A549 (cell line): ENCODE data around the gene SLC24A3. TPM values are rescaled to one million over a fixed set of nuclear protein-coding genes. Genes with fewer than 3 reads are reported as not detected.

Experiments used
- ATAC-seq, 2 experiments: fragments of 200-7000 bp in 1 of 2; fragments of >200 bp in 1 of 2; cut with Nextera tagmentation in 1 of 2; cut with Tn5 transposase in 1 of 2; 3 replicates each; pipeline versions ENCODE4 v1.8.0 to v1.9.1; 2018 to 2020; ENCODE audit warnings: mild to moderate bottlenecking in 1 of 2, moderate library complexity in 1 of 2
- CTCF ChIA-PET: fragments of 300-600 bp; sonication (Branson Sonifier 250); formaldehyde crosslinking; extraction: SDS; loops from one replicate; lab custom pipeline; 2021; ENCODE audit warnings: antibody characterized with exemption, inconsistent platforms; lab: Yijun Ruan, JAX
- POLR2A ChIA-PET: fragments of 350-600 bp; formaldehyde crosslinking; extraction: SDS; loops from one replicate; lab custom pipeline; 2021; ENCODE audit warnings: antibody characterized with exemption, inconsistent platforms; lab: Yijun Ruan, JAX
- DNase-seq, 2 experiments: peaks; one replicate each; pipeline versions ENCODE4 v3.0.0 to v3.0.0-alpha.2; 2011 to 2016; ENCODE audit warnings: low read depth in 1 of 2, low spot score in 1 of 2
- FAIRE-seq: peaks from 2 replicates; lab custom pipeline; 2011; peaks lifted over from hg19 to GRCh38; lab: Jason Lieb, UNC
- H3K27ac ChIP-seq, 2 experiments: fragments of >200 bp; sonication (Bioruptor Twin); formaldehyde crosslinking; 3 replicates each; pipeline ENCODE4 v1.5.1; 2016 to 2017
- H3K4me1 ChIP-seq: fragments of >200 bp; sonication (Bioruptor Twin); formaldehyde crosslinking; 3 replicates; pipeline ENCODE4 v1.6.1; 2016
- H3K4me2 ChIP-seq: fragments of >200 bp; sonication (Bioruptor Twin); formaldehyde crosslinking; 3 replicates; pipeline ENCODE4 v1.6.1; 2016
- H3K4me3 ChIP-seq: fragments of >200 bp; sonication (Bioruptor Twin); formaldehyde crosslinking; 3 replicates; pipeline ENCODE4 v1.5.1; 2016
- H3K9me3 ChIP-seq: fragments of >200 bp; sonication (Bioruptor Twin); formaldehyde crosslinking; 3 replicates; pipeline ENCODE4 v1.6.1; 2016
- CBX8 ChIP-seq: fragments of 200-600 bp; sonication (generic); IDR thresholded peaks from 2 replicates; pipeline ENCODE4 v1.6.1; 2016
- EHF ChIP-seq: fragments of 250-450 bp; sonication (Bioruptor Pico); IDR thresholded peaks from 2 replicates; pipeline ENCODE4 v1.5.0; 2020; ENCODE audit warnings: mild to moderate bottlenecking
- ELK1 ChIP-seq: fragments of 150-350 bp; IDR thresholded peaks from 2 replicates; pipeline ENCODE4 v1.6.1; 2014; ENCODE audit warnings: low read depth, mild to moderate bottlenecking, low read length
- ESRRA ChIP-seq: fragments of 150-350 bp; IDR thresholded peaks from 2 replicates; pipeline ENCODE4 v1.6.1; 2014; ENCODE audit warnings: mild to moderate bottlenecking, low read length, borderline replicate concordance
- HDAC2 ChIP-seq: fragments of 200-600 bp; sonication (generic); IDR thresholded peaks from 2 replicates; pipeline ENCODE4 v1.6.1; 2016
- HES2 ChIP-seq: fragments of >200 bp; sonication (Bioruptor Twin); formaldehyde crosslinking; IDR thresholded peaks from 2 replicates; pipeline ENCODE4 v1.6.1; 2016
- HEYL ChIP-seq: fragments of 250-450 bp; sonication (Bioruptor Pico); IDR thresholded peaks from 2 replicates; pipeline ENCODE4 v1.8.0; 2021; ENCODE audit warnings: mild to moderate bottlenecking, moderate library complexity
- MYC ChIP-seq: IDR thresholded peaks from 2 replicates; pipeline ENCODE4 v1.6.1; 2012; ENCODE audit warnings: mild to moderate bottlenecking, inconsistent platforms, low read length, improper control_type of control experiment, borderline replicate concordance
- NR3C1 ChIP-seq: fragments of >200 bp; sonication (Bioruptor Twin); formaldehyde crosslinking; IDR thresholded peaks from 3 replicates; pipeline ENCODE4 v1.6.1; 2017
- POLR2A ChIP-seq: IDR thresholded peaks from 2 replicates; pipeline ENCODE4 v1.6.1; 2012; ENCODE audit warnings: mild to moderate bottlenecking, low read length
- REST ChIP-seq: fragments of 200-600 bp; sonication (generic); IDR thresholded peaks from 2 replicates; pipeline ENCODE4 v1.6.1; 2016; ENCODE audit warnings: antibody characterized with exemption, mild to moderate bottlenecking, moderate library complexity
- SREBF2 ChIP-seq: fragments of 450-650 bp; IDR thresholded peaks from 2 replicates; pipeline ENCODE4 v1.6.1; 2014; ENCODE audit warnings: mild to moderate bottlenecking, moderate library complexity
- WGBS: methylation state at CpG from one replicate; pipeline ENCODE4 v1.1.6; 2017; ENCODE audit errors: missing lambda C conversion rate; 5-methylcytosine and 5-hydroxymethylcytosine counted together
- polyA plus RNA-seq, 4 experiments: library from polyadenylated mRNA; depleted of rRNA in 3 of 4; stranded (reverse); fragments of >200 nt; fragmentation: RNase III in 1 of 4; extraction: RNeasy Plus Mini Kit Qiagen cat#74134 plus additional on column Dnase treatment in 1 of 4; gene quantifications; 2 replicates in 3 of 4; 3 replicates in 1 of 4; pipeline ENCODE4 v1.2.3, GENCODE V29; 2011 to 2017

The SLC24A3 gene
- polyA plus RNA-seq, 2 of the 4 experiments (the other 2 are of a cell fraction): 0.08 TPM; not detected in 1

GRCh38 chr20:19745584-19745983, 533.1 kb downstream of the SLC24A3 start:
- ChIA-PET CTCF (interaction anchor here (0.9 kb wide), 1 partner anchor 25 kb away, joined by 3 read pairs; no protein-coding TSS in a partner anchor), POLR2A (no interaction called here)
- DNase-seq (no peak), FAIRE-seq (peak; percentile 49), ATAC-seq (no peak)
- WGBS: 8% methylated on average over 1 of the region's 1 CpG
- peaks cover 6% of the 10 kb centered on the region; the same call in 2 of the 3 replicates for H3K9me3 ChIP-seq
- H3K4me2 ChIP-seq: no peak overlapping the region
- H3K4me1 ChIP-seq: no peaks in the 10 kb centered on the region
- no peak overlapping the region for H3K27ac ChIP-seq
- no peak overlapping the region for H3K4me3 ChIP-seq
- TF ChIP-seq HDAC2: no peak
- no peak for TF ChIP-seq ELK1
- TF ChIP-seq EHF: no peak
- TF ChIP-seq SREBF2: no peak
- no peak for TF ChIP-seq MYC
- TF ChIP-seq ESRRA: no peak
- TF ChIP-seq HEYL (CRISPR knock-in tag): no peak
- no peak for TF ChIP-seq CBX8

GRCh38 chr20:19746396-19746795, 534.0 kb downstream of the SLC24A3 start:
- TF ChIP-seq POLR2A (no peak), REST (no peak), CBX8 (no peak), HES2 (no peak)
- H3K4me1 ChIP-seq: no peaks in the 10 kb centered on the region
- peaks cover 6% of the 10 kb centered on the region; the same call in 2 of the 3 replicates for H3K9me3 ChIP-seq
- H3K27ac ChIP-seq: no peak overlapping the region
- H3K4me2 ChIP-seq: no peak overlapping the region
- no peak for DNase-seq
- 89% methylated on average over 1 of the region's 1 CpG for WGBS
- POLR2A ChIA-PET: no interaction called here
- CTCF ChIA-PET: no interaction called here
- ATAC-seq: no peak
- no peak for FAIRE-seq
- no peak overlapping the region for H3K4me3 ChIP-seq

GRCh38 chr20:19747903-19748302, 535.5 kb downstream of the SLC24A3 start:
- POLR2A ChIA-PET: no interaction called here
- H3K4me1 ChIP-seq: no peaks in the 10 kb centered on the region
- FAIRE-seq: no peak

More at GRCh38 chr20:19747903-19748302, 535.5 kb downstream of the SLC24A3 start:
- CTCF ChIA-PET: interaction anchor here (1.0 to 1.2 kb wide), 2 partner anchors 25 to 37 kb away, joined by 3 read pairs; no protein-coding TSS in a partner anchor
- no peak for TF ChIP-seq NR3C1
- peak; percentile 60; the same call in 1 of the 2 replicates for TF ChIP-seq REST
- Histone ChIP-seq H3K4me2 (no peak overlapping the region), H3K9me3 (peaks cover 6% of the 10 kb centered on the region; the same call in 2 of the 3 replicates), H3K27ac (no peak overlapping the region), H3K4me3 (no peak overlapping the region)
- WGBS: 74% methylated on average over 4 of the region's 4 CpGs
- ATAC-seq: no peak
- DNase-seq: no peak
